ENCODE results near the gene ADAMTS2.

ADAMTS2 gene

DNA sequence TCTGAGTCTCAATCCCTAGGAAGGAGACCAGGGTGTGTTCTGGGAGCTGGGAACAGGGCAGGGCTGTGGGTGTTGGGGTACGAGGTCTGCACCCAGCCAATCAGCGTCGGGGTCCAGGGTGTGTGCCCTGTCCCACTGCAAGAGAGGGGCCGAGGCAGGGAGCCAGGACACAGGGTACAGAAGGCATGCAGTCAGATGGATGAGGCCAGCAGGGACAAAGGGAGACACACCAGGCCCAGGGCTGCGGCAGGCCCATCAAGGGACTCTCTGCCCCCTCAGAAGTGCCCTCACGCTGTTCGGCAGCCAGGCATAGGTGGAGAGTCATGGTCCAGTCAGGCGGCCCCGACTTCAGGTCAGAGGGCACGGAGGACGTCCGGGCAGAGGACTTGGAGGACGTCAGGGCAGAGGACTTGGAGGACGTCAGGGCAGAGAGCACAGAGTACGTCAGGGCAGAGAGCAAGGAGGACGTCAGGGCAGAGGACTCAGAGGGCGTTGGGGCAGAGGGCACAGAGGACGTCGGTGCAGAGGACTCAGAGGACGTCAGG lies 28.8 kb upstream of the ADAMTS2 start:
- H3K4me3 Mint-ChIP-seq: no peak overlapping the region
- no peak for DNase-seq
- H3K27ac Mint-ChIP-seq: no peak overlapping the region
- peaks cover 40% of the 10 kb centered on the region for H3K4me1 Mint-ChIP-seq
- peaks cover 9% of the 10 kb centered on the region for H3K9me3 Mint-ChIP-seq
- no peaks in the 10 kb centered on the region for H3K36me3 Mint-ChIP-seq (ENCODE audit: low read depth)
- TF ChIP-seq, protein P1, sequence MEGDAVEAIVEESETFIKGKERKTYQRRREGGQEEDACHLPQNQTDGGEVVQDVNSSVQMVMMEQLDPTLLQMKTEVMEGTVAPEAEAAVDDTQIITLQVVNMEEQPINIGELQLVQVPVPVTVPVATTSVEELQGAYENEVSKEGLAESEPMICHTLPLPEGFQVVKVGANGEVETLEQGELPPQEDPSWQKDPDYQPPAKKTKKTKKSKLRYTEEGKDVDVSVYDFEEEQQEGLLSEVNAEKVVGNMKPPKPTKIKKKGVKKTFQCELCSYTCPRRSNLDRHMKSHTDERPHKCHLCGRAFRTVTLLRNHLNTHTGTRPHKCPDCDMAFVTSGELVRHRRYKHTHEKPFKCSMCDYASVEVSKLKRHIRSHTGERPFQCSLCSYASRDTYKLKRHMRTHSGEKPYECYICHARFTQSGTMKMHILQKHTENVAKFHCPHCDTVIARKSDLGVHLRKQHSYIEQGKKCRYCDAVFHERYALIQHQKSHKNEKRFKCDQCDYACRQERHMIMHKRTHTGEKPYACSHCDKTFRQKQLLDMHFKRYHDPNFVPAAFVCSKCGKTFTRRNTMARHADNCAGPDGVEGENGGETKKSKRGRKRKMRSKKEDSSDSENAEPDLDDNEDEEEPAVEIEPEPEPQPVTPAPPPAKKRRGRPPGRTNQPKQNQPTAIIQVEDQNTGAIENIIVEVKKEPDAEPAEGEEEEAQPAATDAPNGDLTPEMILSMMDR (IDR thresholded peaks at IDR 0.05): no peak
- peaks cover 12% of the 10 kb centered on the region for H3K27me3 Mint-ChIP-seq (ENCODE audit: low read depth, poor library complexity)

DNA sequence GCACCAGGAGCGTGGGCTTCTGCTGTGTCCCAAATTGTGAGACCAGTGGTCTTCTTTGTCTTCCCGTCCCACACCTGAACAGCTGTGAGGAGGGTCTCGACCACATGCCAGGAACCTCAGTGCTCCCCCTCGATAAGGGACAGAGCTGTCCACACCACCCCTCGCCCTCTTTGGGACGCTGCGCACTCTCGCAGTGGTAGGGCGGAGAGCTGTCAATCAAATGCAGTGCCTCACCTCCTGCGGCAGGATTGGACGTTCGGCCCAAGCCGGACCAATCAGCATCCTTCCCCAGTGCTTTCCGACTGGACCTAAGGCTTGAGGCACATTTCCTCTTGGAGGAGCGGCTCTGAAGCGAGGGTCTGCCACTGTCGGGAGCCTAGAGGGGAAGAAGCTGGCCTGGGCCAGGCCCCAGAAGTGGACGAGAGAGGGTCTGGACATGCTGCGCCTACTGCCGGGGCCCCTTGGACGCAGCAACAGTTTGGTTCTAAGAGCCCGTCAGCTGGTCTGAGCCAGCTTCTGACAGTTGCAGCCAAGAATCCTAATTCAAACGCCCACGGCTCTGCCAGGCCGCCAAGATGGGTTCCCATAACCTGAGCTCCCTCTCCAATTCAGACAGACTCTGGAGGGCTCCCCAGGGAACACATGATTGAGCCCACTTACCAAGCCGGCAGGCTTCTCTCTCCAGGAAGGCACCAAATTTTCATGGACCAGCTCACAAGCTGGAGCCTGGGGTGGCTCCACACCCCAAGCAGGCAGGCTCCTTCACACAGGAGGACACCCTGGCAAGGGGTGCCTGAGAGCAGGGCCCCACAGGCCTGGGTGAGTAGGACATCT lies 28.1 kb upstream of the ADAMTS2 start:
- H3K27me3 Mint-ChIP-seq (ENCODE audit: low read depth, poor library complexity): peaks cover 12% of the 10 kb centered on the region
- no peak overlapping the region for H3K4me3 Mint-ChIP-seq
- H3K27ac Mint-ChIP-seq: no peak overlapping the region
- DNase-seq: no peak
- no peaks in the 10 kb centered on the region for H3K36me3 Mint-ChIP-seq (ENCODE audit: low read depth)
- peaks cover 9% of the 10 kb centered on the region for H3K9me3 Mint-ChIP-seq
- TF ChIP-seq, protein P1 (IDR thresholded peaks at IDR 0.05): no peak
- H3K4me1 Mint-ChIP-seq: peaks cover 34% of the 10 kb centered on the region

DNA sequence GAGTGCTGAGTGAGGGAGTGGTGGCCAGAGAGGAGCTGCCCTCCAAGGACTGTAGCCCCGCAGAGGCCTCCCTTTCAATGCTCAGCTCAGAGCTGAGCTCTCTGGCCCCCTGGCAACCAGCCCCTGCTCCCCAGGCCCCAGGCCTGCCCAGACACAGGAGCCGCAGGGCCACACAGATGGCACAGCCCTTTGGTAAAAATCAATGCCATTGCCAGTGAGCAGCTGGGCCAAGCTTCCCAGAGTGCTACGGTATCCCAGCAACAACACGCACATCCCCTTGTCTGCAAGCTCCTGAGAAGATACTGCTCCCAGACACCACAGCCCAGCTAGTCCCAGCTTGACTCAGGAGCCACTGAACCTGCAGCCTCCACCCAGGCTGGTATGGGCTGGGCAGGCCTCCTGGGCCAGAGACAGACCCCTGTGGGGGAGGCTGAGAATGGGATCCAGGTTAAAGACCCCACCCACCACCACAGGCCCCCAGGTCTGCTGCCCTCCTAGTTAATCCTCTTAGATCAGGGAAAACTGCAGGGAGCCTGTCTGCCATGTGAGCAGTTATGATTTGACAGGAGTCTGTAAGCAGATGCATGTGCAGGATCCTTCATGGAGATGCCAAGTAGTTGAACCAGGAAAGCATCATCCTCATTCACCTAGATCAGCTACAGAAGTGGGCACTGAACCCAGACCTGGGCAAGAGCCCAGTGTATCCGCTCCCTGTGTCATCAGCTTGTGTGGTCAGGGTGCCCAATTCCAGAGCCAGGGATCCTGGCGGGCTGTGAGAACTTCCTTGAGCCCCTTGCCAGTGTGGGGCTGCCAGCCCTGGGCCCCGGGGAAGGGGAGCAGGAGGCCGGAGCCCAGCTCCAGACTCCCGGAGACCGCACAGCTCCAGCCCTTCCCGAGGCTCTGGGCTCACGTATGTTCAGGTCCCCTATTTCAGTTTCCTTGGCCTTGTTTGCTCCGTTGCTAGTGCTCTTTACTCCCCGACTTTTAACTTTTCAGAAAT lies 26.7 kb upstream of the ADAMTS2 start:
- H3K4me3 Mint-ChIP-seq: no peak overlapping the region
- DNase-seq: no peak
- H3K27me3 Mint-ChIP-seq (ENCODE audit: low read depth, poor library complexity): peaks cover 12% of the 10 kb centered on the region
- H3K4me1 Mint-ChIP-seq: peaks cover 29% of the 10 kb centered on the region
- TF ChIP-seq, protein P1 (IDR thresholded peaks at IDR 0.05): no peak
- peaks cover 9% of the 10 kb centered on the region for H3K9me3 Mint-ChIP-seq
- H3K36me3 Mint-ChIP-seq (ENCODE audit: low read depth): no peaks in the 10 kb centered on the region
- no peak overlapping the region for H3K27ac Mint-ChIP-seq

DNA sequence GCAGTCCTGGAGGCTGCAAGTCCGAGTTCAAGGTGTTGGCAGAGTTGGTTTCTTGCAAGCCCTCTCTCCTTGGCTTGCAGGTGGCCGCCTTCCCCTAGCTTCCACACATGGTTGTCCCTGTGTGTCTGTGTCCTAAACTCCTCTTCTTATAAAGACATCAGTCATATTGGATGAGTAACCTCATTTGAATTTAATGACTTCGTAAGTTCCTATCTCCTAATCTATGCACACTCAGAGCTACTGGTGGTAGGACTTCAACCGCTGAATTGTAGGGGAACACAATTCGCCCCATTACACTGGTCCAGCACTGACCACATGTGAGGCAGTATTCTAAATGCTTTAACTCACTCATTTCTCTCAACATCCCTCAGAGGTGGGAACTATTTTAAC lies 25.9 kb upstream of the ADAMTS2 start:
- Mint-ChIP-seq H3K36me3 (ENCODE audit: low read depth) (no peaks in the 10 kb centered on the region), H3K27me3 (ENCODE audit: low read depth, poor library complexity) (peaks cover 12% of the 10 kb centered on the region), H3K4me3 (no peak overlapping the region), H3K4me1 (peaks cover 35% of the 10 kb centered on the region), H3K27ac (no peak overlapping the region), H3K9me3 (peaks cover 9% of the 10 kb centered on the region)
- DNase-seq: no peak
- TF ChIP-seq, protein P1 (IDR thresholded peaks at IDR 0.05): no peak

DNA sequence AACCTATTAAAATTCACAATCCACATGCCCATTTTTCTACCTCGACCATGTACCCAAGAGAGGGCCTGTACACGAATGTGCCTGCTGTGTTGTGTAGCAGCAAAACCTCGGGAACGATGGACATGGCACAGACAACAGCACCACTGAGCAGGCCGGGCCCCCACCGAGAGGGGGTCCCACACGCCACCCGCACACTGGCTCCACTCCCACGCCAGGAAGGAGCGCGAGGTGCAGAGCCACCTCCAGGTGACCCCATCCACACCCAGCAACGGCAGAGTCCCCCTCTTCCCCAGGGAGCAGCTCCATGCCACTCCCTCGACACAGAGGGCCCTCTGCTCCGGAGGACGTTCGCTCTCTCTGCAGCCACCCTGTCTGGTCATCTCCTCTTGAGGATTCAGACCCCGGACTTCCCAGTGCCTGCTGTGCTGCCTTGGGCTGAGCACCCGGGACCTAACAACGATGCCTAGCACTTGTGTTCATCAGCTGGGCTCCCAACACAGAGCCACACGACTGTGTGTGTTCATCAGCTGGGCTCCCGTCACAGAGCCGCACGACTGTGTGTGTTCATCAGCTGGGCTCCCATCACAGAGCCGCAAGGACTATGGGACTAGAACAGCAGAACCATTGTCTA lies 25.3 kb upstream of the ADAMTS2 start:
- no peak for DNase-seq
- H3K4me1 Mint-ChIP-seq: peaks cover 39% of the 10 kb centered on the region
- H3K27ac Mint-ChIP-seq: no peak overlapping the region
- peaks cover 16% of the 10 kb centered on the region for H3K27me3 Mint-ChIP-seq (ENCODE audit: low read depth, poor library complexity)
- no peaks in the 10 kb centered on the region for H3K36me3 Mint-ChIP-seq (ENCODE audit: low read depth)
- H3K4me3 Mint-ChIP-seq: no peak overlapping the region
- TF ChIP-seq, protein P1 (IDR thresholded peaks at IDR 0.05): no peak
- H3K9me3 Mint-ChIP-seq: peaks cover 12% of the 10 kb centered on the region
